GM18870 (cell line): ENCODE measurements around the gene CD93.

ENCODE experiments used
- ATAC-seq: cut with Tn5 transposase; IDR thresholded peaks from one replicate; pipeline ENCODE4 v1.9.1; 2021; ENCODE audit warnings: moderate library complexity; ENCODE audit not compliant: unreplicated experiment

The CD93 gene

DNA sequence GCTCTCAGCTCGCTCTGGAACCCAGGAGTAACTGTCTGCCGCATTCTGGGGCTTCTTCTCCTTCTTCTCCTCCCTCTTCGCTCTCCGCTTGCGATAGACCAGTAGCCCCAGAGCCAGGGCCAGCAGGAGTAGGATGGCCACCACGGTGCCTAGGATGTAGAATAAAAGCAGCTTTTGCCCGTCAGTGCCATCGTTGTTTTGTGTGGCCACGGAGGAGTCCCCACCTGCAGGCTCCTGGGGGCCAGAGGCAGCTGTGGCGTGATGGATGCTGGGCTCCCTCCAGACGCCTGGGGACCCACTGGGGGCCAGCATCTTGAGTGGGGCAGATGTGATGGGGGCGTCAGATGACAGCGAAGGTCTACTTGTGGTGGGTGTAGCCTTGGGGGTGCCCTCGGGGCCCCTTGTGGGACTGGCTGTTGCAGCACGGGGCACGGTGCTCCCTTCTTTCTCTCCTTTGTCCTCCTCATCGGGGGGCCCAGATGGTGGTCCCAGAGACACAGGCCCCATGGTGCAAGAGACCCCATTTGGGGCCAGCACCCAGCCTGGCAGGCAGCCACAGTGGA lies 1.8 kb downstream of the CD93 start:
- ATAC-seq: no peak

DNA sequence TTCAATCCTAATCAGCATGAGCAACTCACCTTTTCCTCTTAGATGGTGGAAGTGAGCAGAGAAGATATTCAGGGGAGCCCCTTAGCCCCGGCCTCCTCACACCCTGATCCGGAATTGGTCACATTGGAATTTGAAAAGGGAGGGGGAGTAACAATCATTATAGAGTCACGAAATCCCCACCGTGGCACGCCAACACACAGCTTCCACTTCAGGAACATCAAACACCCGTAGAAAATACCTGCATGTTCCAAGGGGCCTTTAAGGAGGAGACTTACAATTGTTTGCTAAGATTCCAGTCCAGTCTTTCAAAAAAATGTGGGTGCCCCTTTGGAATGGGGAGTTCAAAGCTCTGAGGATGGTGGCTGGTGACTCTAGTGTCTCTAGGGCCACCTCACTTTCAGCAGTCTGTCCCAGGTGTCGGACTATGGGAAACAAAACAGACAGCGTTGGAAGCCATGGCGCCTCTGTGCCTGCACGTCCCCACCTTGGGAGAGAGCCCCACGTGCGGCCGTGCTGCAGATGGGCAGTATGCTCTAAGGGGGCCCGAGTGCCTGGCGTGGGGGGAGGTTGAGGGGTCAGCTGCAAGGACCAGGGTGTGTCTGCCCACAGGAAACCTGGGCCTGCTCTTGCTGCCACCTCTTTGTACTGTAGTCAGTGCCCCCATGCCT lies 2.4 kb downstream of the CD93 start:
- ATAC-seq: no peak

DNA sequence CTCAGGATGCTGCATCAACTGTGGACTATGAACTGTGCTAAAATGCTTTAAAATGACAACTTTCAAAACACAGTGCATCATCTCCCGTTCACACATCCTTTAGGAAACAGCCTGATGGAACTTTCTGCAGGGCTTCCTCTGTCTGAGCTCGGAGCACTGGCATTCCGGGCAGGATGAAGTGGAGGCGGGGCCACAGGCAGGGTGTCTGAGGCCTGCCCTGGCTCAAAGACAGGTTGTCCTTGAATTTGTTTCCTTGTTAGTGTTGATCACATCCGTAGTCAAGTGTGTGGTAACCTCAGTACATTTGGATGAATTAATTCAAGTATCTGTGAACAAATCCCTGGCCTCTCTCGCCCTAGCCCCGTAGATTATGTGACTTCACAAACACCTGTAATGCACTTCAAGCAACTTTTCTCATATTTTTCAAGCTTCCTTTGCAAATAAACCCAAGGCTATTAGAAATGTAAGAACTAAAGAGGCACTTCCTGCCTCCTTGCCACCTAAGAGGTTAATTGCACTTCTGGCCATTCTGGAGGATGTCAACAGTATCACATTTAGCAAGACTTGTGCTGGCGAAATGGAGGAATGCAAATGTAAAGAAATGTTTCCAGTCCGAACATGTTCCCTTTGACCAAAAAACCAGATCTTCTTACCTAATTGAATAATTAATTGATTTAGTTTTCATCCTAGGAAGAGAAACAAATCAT lies 3.1 kb downstream of the CD93 start:
- no peak for ATAC-seq

DNA sequence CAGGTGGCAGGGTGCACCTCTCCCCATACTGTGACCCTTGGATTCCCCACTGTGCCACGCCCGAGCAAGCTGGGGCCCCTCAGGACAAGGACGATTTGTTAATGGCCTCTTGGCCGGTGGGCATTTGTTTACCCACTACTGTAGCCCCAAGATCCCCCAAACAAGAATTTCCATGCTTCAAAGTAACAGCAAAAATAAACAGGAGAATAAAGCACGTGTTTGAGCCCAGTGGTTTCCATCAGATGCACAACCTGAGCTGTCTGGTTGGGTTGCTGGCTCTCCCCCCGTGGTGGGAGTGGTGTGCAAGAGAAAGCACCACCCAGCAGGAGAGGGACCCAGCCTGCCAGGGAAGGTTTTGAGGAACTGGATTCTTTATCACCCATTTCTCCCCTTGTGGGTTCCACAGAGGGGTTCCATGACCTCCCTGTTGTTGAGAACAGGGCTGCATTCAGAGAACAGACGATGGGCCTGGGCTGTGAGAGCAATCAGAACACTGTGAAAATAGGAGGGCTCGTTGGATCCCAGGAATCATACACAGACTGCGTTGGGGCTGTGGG lies 4.8 kb downstream of the CD93 start:
- no peak for ATAC-seq

DNA sequence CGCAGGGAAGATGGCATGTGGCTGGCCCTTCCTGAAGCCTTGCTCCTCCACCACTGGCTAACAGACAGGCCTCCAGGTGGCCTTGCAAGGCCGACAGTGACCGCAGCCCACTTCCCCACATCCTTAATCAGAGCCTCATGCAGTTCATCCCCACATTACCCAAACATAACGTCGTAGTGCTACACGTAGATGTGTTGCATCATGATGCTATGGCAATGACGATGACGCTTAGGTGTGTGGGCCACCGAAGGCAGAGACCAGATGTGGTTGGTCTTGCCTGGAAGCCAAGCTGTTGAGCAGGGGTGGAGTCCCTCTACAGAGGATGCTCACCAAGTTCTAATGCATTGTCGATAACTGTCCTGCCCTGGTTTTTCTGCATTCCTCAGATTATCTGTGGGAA lies 5.6 kb downstream of the CD93 start:
- no peak for ATAC-seq

DNA sequence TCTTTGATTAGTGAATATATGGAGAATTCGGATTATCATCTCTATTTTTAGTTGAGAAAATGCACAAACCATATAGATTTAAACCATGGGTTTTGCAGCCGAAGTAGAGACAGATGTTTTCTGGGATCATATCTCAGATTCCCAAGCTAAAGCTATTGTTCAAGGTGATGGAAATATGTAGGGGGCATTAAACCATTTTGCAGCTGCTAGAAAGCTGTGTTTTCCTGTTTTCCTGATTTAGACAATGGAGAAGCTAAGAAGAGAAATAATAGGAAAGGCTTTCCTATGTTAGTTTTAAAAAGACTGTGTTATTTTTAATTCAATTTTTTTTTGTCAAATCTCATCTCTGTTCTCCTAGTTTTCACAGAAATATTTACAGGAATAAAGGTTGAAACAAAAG lies 6.2 kb downstream of the CD93 start:
- ATAC-seq: no peak

DNA sequence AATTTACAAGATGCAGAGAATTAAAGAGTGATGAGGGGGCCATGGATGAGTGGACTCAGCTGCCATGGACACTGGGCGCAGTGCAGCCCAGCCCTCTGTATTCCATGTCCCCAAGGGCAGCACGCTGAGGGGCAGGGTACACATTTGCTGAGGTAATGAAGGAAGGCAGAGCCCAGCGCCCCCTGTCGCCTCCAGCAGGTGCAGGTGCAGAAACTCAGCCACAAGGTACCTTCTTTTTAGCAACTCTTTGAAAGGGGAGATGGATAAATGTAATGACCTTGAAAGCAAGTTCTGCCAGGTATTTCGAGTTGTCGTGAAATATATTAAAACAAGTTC lies 7.1 kb downstream of the CD93 start:
- ATAC-seq: no peak

DNA sequence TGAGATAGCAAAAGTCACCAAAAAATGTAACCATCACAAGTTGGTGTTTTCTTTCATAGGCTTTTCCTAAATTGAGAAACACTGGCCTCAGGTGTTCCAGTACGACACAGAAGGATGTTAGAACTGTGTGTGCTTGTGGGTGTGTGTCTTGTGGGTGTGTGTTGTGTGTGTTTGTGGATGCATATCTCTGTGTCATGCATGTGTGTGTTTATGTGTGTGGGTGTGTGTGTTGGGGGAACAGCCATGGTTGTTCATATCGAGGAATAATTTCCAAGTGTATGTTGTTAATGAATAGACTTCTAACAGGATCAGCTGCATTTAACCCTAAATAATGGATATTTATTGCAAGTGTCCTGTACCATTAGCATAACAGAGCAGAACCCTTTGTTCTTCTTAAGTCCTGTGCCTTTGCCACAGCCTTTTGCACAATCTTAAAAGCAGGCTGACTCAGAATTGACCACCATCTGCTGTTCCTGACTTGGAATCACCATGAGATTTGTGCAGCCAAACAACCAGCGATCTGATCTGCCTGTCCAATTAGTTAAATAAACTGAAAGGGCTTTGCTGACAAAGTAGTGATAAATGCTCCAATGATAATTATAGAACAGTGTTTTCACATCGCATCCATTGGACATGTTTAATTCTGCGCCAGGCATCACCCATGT lies 7.6 kb downstream of the CD93 start:
- no peak for ATAC-seq

DNA sequence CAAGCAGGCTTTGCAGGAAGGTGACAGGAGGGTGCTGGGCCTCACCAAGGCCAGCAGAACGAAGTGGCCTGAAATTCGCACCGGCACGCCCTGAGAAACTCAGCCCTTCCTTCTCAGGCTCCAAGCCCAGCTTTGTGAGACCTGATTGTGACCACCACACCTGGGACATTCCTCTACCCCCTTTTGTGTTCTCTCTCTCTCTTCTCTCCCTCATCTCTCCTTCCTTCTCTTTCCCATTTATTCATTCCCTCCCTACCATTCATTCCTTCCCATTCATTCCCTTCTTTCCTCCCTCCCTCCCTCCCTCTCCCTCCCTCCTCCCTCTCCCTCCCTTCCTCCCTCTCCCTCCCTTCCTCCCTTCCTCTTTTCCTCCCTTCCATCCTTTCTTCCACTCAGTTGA lies 8.8 kb downstream of the CD93 start:
- ATAC-seq: no peak

DNA sequence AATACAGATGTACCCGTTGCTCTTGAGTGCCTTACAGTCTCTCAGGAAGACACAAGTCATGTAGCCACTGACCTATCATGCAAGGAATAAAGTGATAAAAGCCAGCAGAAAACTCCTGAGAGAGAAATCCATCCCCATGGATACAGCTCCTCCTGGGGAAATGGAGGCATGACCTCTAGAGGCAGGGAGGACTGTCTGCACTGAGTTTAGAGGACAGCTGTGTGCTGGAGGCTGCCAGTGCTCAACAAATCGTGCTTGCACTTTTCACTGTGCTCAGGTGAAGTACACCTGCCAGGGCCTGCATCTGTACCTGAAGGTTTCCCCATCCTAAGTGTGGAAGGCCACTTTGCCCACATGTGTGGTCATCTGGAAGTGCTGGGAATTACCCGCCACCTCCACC lies 12.1 kb downstream of the CD93 start:
- no peak for ATAC-seq

DNA sequence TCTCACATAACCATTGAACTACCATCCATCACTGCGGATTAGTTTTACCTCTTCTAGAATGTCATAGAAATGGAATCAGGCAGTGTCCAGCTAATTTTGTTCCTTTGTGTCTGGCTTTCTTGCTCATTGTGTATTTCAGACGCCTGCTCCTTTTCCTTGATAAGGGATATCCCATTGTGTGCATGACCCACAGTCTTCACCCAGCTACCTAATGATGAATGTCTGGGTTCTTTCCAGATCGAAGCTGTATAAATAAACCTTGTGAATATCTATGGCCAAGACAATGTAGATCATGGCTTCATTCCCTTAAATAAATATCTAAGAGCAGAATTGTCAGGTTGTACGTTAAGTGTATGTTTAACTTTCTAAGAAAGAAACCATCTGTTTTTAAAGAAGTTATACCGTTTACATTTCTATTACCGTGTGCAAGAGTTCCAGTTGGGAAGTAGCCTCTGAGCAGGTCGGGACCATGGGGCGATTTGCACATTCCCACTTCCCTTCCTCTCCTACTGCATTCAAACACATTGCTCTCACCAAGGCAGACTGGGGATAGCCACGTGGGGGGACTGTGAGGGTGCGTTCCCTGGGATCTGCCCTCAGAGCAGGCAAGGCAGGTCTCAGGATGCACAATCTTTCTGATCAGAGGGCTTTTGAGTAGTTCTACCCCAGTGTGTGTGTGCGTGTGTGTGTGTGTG lies 13.1 kb downstream of the CD93 start:
- ATAC-seq: no peak

DNA sequence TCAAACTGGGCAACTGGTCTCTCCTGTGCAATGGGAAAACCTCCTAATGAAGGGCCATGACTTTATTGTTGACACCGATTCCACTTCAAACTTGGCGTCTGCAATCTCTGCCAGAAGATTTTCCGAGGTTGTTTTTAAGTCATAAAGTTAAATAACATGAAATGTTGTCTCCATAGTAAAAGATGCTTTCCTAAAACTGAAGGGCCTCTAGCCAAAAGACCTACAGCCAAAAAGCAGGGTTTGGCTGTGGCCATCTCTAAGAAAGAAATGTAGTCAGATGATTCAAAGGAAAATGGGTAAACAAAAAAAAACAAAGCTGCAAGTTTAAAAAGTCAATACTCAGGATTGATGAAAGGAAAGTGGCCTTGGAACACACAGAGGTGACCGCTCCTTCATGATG lies 14.1 kb downstream of the CD93 start:
- no peak for ATAC-seq

DNA sequence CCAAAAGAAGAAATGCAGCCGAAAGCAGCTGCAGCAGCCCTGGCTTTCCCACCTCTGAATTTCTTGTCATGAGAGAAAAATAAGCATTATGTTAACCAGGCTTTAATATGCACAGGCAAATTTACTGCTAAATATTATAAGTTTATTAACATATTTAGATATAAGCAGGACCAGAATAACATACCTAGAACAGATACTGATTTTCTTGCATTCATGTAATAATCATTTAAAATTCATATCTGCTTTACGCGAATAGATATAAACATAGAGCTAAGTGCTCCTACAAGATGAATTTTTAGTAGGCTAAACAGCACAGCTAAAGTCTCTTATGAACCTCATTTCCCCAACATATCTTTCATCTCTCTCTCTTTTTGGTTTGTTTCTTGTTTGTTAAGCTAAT lies 14.7 kb downstream of the CD93 start:
- ATAC-seq: no peak

DNA sequence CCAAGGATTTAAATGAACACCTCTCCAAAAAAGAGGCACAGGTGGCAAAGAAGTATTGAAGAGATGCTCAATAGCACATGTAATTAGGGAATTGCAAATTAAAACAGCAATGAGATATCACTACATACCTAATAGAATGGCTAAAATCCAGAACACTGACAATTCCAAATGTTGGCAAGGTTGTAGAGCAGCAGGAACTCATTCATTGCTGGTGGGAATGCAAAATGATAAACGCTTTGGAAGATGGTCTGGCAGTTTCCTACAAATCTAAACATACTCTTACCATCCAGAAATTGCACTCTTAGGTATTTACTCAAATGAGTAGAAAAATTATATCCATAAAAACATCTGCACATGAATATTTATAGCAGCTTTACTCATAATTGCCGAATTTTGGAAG lies 17.0 kb downstream of the CD93 start:
- no peak for ATAC-seq

DNA sequence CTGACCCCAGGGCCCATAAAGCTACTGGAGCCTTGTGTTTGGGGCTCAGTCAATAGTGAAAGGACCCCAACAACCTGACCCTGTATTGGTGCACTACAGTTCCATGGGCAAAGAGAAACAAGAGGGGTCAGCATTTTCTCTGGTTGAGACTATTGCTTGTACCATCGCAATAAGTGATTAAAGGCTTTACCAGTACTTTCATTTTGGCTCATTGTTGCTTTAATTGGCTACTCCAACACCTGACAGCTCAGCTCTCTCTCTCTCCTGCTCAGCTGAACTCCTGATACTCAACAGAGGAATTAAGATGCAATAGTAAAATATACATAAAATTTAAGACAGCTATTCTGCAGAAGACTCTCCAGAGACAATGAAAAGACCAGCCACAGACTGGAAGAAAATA lies 17.8 kb downstream of the CD93 start:
- no peak for ATAC-seq

DNA sequence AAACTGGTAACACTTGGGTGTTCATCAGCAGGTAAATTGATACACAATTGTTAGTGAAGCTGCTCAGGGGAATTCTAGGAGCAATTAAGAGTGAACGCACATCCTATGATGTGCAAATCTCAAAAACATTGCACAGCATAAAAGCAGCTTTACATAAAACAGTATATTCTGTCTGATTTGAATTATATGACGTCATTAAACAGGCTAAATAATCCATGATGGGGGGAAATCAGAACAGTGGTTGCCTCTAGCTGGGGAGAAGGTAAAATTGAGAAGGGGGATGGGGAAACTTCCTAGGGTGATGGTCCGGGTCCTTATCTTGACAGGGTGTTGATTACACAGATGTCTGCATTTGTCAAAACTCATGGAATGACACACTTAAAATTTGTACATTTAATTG lies 19.4 kb downstream of the CD93 start:
- ATAC-seq: no peak

DNA sequence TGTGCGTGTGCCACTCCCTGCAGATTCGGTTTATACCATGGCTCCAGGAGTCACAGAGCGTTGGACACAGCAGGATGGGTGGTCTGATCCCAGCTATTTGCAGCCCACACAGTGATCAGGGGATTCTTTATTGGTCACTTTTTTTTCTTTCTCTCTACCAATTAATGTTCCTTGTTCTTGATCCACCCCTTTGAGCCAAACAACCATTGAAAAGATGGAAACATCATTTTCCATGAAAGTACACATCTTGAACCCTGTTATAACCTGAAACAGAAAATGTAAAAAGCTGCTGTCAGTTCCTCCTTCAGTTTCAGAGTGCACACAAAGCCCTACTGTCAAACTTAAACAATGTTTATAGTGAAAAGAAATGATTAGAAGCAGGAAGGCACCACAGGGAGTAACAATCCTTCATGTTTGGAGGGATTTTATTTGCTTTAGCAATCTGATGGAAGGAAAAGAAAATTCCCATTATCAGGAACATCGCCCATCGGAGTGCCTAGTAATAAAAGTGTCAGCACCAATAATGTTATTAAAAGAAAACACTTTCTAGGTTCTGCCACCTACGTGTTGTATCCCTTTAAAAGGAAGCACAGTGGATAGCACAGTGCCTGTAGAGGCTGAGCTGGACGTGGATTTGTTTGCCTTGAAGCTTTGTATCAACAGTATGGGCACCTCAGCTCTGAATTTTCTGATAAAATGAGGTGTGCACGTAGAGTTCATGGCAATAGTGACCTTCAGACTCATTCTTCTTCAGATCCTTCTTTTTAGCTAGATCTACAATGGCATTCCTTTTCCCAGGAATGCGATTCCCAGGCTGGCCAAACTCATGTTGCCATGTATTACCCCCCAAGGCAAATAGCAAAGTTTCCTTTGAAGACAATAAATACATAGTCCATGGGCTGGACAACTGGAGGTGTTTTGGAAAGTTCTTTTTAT lies 20.6 kb downstream of the CD93 start:
- ATAC-seq: no peak

DNA sequence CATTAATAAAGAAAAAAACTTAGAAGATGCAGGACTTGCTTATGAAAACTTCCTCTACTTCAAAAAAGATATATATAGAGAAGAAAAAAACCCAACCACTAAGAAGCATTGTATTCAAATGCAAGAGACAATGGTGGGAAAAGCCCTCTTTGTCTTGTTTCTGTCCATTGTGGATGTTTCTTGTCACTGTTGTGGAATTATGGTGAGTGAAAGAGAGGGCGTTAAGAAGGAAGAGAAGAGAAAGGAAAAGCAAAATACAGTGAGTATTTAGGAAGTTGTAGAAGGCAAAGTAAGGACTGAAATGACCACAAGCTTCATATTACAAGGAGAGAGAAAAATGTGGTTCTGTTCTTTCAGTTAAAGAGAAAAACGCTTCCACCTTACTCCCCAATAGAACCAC lies 22.5 kb downstream of the CD93 start:
- ATAC-seq: no peak

DNA sequence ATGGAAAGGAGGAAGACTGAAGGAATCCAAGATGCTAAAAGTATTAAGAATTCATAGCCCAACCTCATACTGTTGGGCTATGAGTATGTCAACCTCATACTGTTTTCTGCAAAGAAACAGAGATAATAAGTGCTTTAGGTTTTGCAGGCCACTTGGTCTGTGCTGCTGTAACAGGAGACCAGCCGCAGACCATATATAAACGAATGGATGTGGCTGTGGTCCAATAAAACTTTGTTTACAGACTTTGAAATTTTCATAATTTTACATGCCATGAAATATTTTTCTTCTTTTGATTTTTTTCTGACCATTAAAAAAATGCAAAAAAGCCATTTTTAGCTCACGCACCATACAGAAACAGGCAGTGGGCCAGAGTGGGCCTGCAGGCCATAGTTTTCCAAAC lies 23.0 kb downstream of the CD93 start:
- ATAC-seq: no peak

DNA sequence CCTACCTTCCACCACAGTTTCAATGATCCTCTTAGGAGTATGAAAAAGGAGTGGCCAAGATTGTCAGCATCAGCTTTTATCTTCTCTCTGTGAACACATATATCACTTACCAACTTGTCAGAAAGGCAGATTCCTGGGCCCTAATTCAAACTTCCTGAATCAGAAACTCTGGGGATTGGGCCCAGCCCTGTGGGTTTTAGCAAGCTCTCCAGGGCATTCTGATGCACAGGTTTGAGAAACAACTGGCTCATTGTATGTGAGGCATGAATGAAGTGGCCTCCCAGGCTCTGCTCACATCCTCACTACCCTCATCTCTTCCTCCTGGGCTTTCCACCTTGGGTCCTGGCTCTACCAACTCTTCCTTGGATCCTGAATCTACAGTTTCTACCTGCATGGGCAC lies 23.5 kb downstream of the CD93 start:
- no peak for ATAC-seq
